GM19023 (cell line): ENCODE results near the gene ADM2.

ENCODE experiments used
- ATAC-seq: cut with Tn5 transposase; IDR thresholded peaks from one replicate; pipeline ENCODE4 v1.9.1; 2021; ENCODE audit warnings: mild to moderate bottlenecking, moderate library complexity; ENCODE audit not compliant: unreplicated experiment

The ADM2 gene

DNA sequence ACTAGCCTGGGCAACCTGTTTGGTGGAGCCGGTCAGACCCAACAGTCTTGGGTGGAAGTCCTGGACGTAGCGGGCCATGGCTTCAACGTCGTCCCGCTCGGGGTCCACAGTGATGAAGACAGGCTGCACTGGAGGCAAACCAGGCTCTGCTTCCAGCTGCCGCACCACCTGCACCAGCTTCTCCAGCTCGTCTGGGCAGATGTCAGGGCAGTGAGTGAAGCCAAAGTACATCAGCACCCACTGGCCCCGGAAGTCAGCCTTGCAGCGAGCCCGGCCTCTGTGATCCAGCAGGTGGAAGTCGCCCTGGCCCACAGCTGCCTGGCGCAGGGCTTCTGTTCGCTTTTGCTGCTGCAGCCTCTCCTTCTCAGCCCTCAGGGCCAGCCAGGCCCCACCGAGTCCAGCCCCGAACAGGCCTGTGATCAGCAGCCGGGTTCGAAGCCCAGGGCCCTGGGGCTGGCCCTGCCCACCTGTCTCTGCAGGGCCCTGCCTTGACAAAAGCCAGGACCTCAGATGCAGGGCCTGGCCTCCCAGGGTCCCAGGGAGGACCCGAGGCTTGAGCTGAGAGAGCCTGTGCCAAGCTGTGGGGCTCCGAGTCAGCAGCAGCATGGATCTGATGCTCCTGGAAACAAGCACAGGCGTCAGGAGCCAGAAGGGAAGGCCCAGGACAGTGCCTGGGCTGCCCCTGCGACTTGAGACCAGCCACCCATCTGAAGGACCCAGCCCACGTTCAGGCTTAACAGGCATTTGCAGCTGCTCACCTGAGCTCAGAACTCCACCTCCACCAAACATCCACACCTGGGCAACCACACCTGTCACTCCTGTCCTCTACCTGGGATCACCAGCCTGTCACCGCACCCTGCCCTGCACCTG is 42.7 kb downstream of the ADM2 start:
- ATAC-seq: no peak

GRCh38 chr22:50524676-50525103 is 43.3 kb downstream of the ADM2 start:
- ATAC-seq: no peak

GRCh38 chr22:50525104-50525857 is 43.9 kb downstream of the ADM2 start, which contains the start of gene SCO2:
TSS of gene SCO2 (minus strand) at chr22:50525598. CDS start at chr22:50524411, 1,187 bp downstream.
- peak; percentile 36 for ATAC-seq

GRCh38 chr22:50525858-50526107 is 44.4 kb downstream of the ADM2 start:
- ATAC-seq: peak; percentile 15

DNA sequence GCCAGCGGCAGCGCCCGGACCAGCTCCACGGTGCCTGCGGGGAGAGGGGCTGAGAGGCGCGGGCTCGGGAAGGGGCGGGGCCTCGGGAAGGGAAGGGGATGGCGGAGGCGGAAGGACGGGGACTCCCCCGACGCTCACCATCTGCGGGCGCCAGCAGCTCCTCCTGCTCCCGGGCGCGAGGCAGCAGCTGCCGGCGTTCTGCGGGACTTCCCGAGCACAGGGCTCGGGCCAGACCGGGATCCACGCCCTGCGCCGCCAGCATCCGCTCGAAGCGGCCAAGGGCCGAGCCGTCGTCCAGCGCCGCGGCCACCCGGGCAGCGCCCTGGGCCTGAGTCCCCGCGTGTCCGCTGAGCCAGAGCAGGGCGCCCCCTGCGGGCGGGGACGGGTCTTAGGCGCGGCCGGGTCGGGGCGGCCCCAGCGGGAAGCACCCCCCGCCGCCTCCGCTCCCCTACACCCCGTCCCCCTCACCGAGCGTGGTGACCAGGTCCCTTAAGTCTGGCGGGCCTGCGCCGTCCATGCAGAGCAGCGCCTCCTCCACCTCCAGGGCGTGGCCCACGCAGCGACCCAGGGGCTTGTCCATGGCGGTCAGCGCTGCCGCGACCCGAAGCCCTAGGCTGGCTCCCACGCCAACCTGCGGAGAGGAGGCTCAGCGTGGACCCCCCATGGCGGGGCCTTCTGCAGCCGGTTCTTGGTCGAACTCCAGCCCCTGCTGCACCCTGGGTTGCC is 44.9 kb downstream of the ADM2 start:
- peak; percentile 27 for ATAC-seq

DNA sequence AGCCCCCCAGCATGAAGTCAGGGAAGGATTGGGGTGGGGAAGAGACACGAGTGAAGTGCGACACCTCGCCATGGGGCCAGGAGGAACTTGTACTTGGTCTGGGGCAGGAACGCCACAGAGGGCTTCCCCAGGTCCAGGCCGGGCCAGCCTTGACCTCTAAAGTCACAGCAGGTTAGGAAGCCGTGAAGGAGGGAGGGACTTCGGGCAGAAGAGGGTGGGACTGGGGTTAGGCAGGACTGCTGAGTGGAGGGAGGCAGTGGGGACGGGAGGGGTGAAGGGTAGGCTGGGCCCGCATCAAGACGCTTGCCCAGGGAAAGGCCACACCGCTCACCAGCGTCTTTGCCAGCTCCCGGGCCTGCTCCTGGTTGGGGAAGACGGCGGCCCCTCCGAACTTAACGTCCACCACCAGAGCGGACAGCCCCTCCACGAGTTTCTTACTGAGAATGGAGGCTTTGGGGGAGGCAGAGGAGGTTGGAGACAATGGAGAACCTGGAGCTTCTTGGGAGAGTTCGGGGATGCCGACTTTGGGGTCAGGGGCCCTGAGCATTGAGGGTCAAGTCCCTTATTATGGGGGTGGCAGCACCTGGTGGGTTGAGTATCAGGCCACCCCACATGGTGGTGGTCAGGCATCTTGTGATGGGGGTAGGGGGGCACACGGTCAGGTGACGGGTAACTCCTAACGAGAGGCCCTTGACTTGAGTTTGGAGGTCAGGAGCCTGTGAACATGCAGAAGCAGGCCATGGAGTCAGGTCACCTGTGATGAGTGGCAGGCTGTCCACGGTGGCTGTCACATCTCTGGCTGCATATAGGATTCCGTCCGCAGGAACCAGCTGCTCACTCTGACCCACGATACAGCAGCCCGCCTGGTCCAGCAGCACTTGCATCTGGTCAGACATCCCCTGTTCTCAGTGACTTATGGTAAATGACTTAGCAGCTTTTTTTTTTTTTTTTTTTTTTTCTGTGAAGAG is 45.8 kb downstream of the ADM2 start:
- ATAC-seq: no peak

- ATAC-seq: no peak
These were observed 46.8 kb downstream of the ADM2 start for GRCh38 chr22:50527921-50528681.

DNA sequence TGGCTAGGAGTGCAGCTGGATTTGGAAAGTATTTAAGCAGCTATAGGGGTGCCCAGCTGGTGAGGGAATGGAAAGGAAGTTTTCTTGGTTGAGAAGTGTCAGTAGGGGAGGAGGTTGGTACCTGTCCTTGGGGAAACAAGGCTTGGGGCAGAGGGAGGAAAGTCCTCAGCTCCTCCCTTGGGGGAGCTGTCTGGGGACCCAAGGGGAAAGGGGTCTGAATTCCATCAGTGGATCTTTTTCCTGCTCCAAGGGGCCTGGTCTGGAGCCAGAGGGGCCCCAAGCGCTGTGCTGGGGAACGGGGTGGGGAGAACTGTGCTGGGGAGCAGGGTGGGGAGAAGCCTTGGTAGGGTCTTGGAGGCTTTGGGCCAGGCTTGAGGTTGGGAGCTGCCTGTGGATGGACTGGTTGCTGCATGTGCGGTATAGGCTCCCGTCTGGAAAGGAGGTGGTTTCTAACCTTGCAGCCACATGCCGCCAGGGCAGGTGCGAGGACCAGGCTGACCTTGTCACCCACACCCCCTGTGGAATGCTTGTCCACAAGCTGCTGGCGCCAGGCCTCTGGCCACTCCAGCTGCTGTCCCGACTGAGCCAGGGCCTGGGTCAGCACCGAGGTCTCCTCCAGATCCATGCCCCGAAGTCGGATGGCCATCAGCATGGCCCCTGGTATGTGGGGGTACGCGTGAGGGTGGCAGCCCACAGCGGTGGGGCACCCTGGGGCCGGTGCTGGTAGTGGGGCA is 47.5 kb downstream of the ADM2 start:
- no peak for ATAC-seq

GRCh38 chr22:50529416-50529896 is 48.1 kb downstream of the ADM2 start:
- ATAC-seq: no peak

- peak; percentile 25 for ATAC-seq
These were observed 48.7 kb downstream of the ADM2 start, which contains the start of gene TYMP for GRCh38 chr22:50529897-50530579. TSS of gene TYMP (minus strand) at chr22:50530012. CDS start at chr22:50529709, 303 bp downstream.

DNA sequence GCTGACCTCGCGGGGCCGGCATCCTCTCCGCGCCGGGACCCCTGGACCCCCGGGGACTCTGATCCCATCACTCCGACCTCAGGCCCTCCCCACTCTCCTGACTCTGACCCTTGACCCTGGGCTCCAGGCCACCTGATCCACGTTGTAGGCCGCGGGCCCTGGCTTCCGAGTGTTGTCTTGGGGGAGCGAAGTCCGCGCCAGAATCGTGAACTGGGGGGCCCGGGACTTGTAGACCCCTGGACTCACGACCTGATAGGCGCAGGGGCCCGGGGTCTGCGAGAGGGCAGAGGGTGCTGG is 49.2 kb downstream of the ADM2 start:
- ATAC-seq: no peak

DNA sequence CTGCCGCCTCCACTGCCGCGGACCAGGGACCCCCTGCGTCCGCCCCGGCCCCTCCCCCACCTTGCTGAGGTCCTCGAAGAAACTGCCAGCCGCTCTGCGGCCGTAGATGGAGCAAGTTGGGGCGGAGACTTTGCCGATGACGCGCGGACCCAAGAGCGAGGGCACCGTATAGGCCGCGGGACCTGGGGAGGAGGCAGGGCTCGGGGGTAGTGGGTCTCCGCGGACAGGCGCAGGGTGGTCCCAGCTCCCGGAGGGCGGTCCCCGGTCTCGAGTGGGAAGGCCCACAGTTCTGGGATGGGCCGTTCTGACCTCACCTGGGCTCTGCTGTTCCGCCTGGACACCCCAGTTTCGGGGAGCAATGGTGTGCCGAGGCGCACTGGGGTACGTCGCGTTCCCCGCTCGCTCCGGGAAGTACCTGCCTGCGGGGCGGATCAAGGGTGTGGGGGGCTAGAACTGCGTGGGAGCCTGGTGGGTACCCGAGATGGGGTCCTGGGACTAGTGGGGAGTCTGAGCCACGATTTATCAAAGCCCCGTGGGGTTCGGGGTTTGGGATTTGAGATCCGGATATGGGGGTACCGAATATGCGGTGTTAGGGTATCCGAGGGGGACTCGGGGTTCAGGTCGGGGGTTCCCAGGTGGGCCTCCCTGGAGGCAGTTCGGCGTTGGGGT is 49.7 kb downstream of the ADM2 start:
- ATAC-seq: no peak

DNA sequence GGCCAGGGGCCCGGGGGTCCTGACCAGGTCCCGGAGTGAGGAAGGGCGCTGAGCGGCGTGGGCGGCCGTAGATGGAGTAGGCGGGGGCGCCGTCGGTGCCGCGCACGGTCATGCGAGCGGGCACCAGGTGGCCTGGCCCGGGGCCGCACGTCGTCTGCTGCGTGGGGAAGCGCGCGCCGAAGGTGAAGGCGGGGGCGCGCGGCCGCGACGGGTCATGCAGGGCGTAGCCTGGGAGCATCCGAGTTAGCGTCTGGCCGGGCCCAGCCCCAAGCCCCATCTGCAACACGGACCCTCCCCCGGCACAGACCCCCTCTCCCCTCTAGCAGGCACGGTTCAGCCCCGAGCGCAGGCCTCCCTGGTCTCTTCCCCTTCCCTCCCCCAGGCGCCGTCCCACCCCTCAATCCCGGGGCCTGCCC is 50.2 kb downstream of the ADM2 start:
- peak; percentile 31 for ATAC-seq

GRCh38 chr22:50531962-50532674 is 50.8 kb downstream of the ADM2 start:
- no peak for ATAC-seq

DNA sequence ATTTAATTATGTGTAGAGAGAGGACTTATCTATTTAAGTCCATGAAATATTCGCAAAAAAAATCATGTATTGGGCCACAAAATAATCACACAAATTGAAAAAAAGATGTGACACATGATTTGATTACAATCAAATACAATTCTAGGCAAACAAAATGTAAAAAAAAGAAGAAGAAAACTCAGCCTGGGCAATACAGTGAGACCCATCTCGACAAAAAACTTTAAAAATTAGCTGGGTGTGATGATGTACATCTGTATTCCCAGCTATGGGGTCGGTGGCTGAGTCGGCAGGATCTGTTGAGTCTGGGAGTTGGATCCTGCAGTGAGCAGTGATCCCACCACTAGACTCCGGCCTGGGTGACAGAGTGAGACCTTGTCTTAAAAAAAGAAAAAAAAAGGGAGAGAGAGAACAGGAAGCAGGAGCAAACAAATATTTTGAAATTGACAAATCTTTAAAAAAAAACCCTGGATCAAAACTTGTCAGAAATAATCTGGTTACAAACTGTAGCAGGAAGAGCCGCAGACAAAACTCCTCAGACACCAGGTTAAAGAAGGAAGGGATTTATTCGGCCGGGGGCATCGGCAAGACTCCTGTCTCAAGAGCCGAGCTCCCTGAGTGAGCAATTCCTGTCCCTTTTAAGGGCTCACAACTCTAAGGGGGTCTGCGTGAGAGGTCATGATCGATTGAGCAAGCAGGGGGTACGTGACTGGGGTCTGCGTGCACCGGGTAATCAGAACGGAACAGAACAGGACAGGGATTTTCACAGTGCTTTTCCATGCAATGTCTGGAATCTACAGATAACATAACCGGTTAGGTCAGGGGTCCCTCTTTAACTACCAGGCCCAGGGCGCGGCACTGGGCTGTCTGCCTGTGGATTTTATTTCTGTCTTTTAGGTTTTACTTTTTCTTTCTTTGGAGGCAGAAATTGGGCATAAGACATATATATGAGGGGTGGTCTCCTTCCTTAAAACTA is 51.8 kb downstream of the ADM2 start:
- ATAC-seq: no peak
